Adrenal gland (tissue), 5 donors: Measurements from ENCODE around the gene ZNF311.
"Not testable (repeated sequence)": the region's sequence is repeated elsewhere in the genome, so short reads cannot be mapped to it uniquely, and the experiment has no call there.

Experiments
- POLR2A ChIP-seq, 2 donors: fragments of 450-650 bp; IDR thresholded peaks; one replicate each; pipeline ENCODE4 v1.6.1; 2017; ENCODE audit warnings: antibody characterized with exemption in 2 of 2, mild to moderate bottlenecking in 2 of 2, moderate library complexity in 1 of 2
- TF ChIP-seq, protein P1 (sequence below), 6 experiments: fragments of 450-650 bp in 4 of 6; fragments of 200-600 bp in 2 of 6; sonication (generic) in 1 of 6; IDR thresholded peaks; 1 replicate in 5 of 6; 2 replicates in 1 of 6; pipeline versions ENCODE4 v1.5.1 to v1.8.0; 2016 to 2021; ENCODE audit warnings: antibody characterized with exemption in 6 of 6, mild to moderate bottlenecking in 2 of 6, moderate library complexity in 1 of 6
- donor health status: DM: no; HTN: no; CAD: no.

DNA sequence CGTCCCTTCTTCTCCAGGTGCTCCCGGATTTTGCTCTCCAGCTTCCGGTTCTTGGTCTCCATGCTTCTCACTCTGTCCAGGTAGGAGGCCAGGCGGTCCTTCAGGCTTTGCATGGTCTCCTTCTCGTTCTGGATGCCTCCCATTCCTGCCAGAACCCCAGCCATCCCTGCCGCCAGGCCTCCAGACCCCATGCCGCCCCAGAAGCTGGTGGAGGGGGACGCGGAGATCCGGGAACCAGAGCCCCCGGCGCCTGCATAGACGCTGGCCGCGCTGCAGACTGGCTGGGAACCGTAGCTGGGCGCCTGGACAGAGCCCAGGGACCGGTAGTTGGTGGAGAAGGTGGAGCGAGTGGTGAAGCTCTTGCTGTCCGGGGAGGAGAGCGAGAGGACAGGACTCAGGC lies 35.1 kb downstream of the ZNF311 start:
- TF ChIP-seq, protein P1, sequence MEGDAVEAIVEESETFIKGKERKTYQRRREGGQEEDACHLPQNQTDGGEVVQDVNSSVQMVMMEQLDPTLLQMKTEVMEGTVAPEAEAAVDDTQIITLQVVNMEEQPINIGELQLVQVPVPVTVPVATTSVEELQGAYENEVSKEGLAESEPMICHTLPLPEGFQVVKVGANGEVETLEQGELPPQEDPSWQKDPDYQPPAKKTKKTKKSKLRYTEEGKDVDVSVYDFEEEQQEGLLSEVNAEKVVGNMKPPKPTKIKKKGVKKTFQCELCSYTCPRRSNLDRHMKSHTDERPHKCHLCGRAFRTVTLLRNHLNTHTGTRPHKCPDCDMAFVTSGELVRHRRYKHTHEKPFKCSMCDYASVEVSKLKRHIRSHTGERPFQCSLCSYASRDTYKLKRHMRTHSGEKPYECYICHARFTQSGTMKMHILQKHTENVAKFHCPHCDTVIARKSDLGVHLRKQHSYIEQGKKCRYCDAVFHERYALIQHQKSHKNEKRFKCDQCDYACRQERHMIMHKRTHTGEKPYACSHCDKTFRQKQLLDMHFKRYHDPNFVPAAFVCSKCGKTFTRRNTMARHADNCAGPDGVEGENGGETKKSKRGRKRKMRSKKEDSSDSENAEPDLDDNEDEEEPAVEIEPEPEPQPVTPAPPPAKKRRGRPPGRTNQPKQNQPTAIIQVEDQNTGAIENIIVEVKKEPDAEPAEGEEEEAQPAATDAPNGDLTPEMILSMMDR (IDR thresholded peaks at IDR 0.05): not testable (repeated sequence)
- TF ChIP-seq POLR2A (IDR thresholded peaks at IDR 0.05): not testable (repeated sequence)
